CD4-positive, alpha-beta T cell treated with Interleukin-12 subunit alpha and Interleukin-12 subunit beta, for 1 hour (primary cell): ENCODE measurements around the gene ENO1.
A peak's percentile ranks its signal among the peaks of the same experiment; 100 is the strongest.
"Not testable (repeated sequence)": the region's sequence is repeated elsewhere in the genome, so short reads cannot be mapped to it uniquely, and the experiment has no call there.

ENCODE experiments used
- DNase-seq: peaks from one replicate; pipeline ENCODE4 v3.0.0-alpha.2; 2020

The ENO1 gene

GRCh38 chr1:8841395-8841794, 37.1 kb downstream of the ENO1 start:
- DNase-seq = no peak

DNA sequence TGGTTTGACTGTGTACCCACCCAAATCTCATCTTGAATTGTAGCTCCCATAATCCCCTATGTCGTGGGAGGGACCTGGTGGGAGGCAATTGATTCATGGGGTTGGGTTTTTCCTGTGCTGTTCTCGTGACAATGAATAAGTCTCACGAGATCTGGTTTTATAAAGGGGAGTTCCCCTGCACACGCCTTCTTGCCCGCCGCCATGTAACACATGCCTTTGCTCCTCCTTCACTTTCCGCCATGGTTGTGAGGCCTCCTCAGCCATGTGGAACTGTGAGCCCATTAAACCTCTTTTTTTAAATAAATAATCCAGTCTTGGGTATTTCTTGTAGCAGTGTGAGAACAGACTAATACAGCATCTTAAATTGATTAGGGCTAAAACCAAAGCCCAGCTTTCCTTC, 38.5 kb downstream of the ENO1 start:
- DNase-seq = no peak

GRCh38 chr1:8835941-8836643, 42.4 kb downstream of the ENO1 start:
- DNase-seq = no peak

GRCh38 chr1:8831340-8831739, 47.1 kb downstream of the ENO1 start:
- DNase-seq = no peak

GRCh38 chr1:8830732-8831131, 47.8 kb downstream of the ENO1 start:
- not testable (repeated sequence) for DNase-seq

DNA sequence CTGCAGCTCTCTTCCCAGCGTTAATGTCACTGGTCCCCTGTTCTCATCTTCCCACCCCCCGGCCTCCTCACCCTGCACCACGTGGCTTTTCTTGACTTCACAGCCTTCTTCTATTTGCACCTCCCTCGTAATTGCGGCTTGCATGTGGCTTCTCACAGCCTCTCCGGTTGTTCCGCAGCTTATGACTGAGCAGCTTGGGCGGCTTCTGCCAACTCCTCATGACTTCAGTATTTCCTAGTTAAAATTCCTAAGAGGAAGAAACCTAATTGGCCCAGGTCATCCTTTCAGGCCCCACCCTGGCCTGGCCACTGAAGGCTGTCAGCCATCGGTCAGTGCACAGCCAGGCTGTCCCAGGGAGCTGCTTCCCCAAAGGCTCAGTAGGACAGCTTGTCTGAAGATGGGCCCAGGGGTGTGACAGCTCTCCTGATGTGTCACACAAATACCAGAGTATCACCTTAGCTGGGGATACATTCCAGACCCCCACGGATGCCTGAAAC, 52.5 kb downstream of the ENO1 start:
- no peak for DNase-seq

DNA sequence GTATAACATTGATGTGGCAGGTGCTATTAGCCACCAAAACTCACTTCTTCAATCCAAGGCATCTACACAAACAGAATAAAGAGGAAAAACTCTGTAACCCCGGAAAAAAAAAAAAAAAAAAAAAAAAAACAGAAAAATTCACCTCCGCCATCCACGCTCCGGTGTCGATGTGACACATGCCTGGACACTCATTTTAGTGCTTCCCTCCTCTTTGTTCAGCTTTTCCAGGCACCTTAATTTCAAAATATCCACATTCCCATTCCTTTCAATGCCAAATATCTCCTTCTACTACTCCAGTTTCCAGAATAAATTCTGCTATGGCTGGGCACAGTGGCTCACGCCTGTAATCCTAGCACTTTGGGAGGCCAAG, 55.2 kb downstream of the ENO1 start:
- no peak for DNase-seq

- DNase-seq = no peak
Observed at GRCh38 chr1:8822373-8823294, 55.9 kb downstream of the ENO1 start.

GRCh38 chr1:8821084-8821483, 57.4 kb downstream of the ENO1 start:
- DNase-seq = no peak

GRCh38 chr1:8818789-8819188, 59.7 kb downstream of the ENO1 start:
- DNase-seq = not testable (repeated sequence)

DNA sequence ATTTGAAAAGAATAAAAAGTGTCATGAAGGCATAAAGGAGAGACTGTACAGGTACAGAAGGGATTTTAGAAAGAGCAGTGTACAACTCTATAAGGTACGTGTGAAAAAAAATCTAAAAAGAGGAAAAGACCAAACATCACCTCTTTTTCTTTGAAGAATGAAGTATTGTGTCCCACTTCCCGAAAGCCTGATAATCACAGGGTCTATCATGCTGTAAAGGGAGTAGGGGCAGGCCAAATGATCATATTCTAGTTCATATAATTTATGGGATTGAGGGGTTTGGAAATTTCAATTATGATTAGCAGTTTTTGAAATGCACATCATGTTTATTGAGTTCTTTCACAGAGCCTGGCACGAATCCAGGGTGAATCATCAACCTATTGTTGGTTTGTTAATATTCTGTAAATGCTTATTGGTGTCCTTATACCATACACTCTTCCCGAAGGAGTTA, 60.1 kb downstream of the ENO1 start:
- DNase-seq = peak; percentile 16

GRCh38 chr1:8817412-8818324, 60.8 kb downstream of the ENO1 start, which contains the start of gene RERE:
RERE (minus strand) TSS chr1:8817640.
- peak; percentile 97 for DNase-seq

- peak; percentile 33 for DNase-seq
Observed at GRCh38 chr1:8816831-8817411, 61.6 kb downstream of the ENO1 start.

- no peak for DNase-seq
Observed at GRCh38 chr1:8816264-8816663, 62.2 kb downstream of the ENO1 start.

DNA sequence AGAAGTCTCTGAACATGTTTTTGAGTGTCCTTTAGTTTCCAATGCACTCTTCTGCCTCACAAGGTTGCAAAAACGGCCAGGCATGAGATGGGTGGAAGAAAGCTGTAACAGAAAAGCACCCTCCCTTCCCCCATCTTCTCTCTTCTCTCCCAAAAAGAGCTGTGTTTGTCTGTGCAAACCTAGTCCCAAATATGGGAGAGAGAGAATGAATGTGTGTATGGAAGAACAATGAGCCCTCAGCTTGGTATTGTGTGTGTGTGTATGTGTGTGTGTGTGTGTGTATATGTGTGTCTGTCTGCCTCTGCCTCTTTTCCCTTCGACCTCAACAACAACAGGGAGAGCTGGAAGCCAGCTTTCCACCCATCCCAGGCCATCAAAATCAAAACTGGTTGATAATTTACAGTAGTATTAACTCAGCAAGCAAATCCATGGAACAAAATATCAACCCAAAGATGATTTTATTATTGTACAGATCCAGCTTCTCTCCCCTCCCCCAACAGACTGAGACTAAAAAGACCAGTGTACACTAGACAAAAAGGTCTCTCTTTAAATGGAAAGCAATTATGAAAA, 62.8 kb downstream of the ENO1 start:
- DNase-seq = no peak

GRCh38 chr1:8814865-8815264, 63.6 kb downstream of the ENO1 start:
- DNase-seq = no peak

GRCh38 chr1:8813991-8814390, 64.5 kb downstream of the ENO1 start:
- DNase-seq = no peak

DNA sequence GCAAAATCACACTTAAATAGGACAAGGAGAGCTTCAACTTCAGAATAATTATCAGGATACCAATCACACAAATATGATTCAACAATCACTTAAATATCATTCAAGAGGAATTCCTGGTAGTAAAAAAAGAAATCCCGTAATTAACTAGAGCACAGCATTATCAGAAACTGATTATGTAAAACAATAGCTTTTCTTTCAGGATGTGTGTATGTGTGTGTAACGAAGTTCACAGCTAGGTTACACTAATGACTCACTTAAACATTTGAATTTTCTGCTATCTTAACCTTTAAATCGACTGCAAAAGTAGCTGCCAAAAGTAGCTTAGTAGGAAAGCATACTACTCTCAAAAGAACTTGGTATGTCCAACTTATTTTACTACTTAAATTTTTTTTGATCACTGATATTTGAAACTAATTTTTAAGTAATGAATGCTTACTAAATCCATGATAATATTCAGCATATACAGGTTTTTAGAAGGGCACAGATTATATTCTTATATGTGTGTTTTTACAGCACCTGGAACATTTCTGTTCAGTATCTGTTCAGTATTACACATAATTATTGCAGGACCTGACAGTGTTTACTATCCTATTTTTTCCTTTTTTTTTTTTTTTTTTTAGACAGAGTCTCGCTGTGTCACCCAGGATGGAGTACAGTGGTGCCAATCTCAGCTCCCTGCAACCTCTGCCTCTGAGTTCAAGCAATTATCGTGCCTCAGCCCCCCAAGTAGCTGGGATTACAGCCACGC, 65.3 kb downstream of the ENO1 start:
- no peak for DNase-seq

DNA sequence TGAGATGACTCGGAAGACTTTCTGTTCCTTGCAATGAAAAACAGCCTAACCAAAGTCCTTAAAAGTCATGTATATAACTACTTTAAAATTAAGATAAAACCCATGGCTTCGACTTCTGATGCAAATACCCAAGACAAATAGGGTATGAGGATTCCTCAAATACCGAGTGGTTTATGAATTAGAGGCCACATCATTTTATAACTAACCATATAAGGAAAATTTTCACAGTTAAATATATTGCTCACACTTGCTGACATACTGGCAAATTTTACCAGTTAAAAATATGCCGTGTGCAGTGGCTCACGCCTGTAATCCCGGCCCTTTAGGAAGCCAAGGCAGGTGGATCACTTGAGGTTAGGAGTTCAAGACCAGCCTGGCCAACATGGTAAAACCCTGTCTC, 66.4 kb downstream of the ENO1 start:
- no peak for DNase-seq
